Right lobe of liver (tissue), 4 donors: Measurements from ENCODE around the gene GPR15.

Experiments
- POLR2A ChIP-seq: fragments of 450-650 bp; IDR thresholded peaks from one replicate; pipeline ENCODE4 v1.6.1; 2017; ENCODE audit warnings: antibody characterized with exemption, mild to moderate bottlenecking
- TF ChIP-seq, protein P1 (sequence below), 4 donors: fragments of 200-600 bp in 3 of 4; fragments of 450-650 bp in 1 of 4; IDR thresholded peaks; one replicate each; pipeline versions ENCODE4 v1.5.1 to v1.8.0; 2016 to 2022; ENCODE audit warnings: antibody characterized with exemption in 4 of 4, mild to moderate bottlenecking in 2 of 4
- donor health status: DM: no; HTN: no; CAD: no.
- donor health status: DM: no; HTN: no; CAD: no.
- donor health status: DM: no; HTN: yes; CAD: no.

- TF ChIP-seq, protein P1, sequence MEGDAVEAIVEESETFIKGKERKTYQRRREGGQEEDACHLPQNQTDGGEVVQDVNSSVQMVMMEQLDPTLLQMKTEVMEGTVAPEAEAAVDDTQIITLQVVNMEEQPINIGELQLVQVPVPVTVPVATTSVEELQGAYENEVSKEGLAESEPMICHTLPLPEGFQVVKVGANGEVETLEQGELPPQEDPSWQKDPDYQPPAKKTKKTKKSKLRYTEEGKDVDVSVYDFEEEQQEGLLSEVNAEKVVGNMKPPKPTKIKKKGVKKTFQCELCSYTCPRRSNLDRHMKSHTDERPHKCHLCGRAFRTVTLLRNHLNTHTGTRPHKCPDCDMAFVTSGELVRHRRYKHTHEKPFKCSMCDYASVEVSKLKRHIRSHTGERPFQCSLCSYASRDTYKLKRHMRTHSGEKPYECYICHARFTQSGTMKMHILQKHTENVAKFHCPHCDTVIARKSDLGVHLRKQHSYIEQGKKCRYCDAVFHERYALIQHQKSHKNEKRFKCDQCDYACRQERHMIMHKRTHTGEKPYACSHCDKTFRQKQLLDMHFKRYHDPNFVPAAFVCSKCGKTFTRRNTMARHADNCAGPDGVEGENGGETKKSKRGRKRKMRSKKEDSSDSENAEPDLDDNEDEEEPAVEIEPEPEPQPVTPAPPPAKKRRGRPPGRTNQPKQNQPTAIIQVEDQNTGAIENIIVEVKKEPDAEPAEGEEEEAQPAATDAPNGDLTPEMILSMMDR (IDR thresholded peaks at IDR 0.05): no peak
- no peak for TF ChIP-seq POLR2A
Observed at GRCh38 chr3:98545940-98546339, 14.2 kb downstream of the GPR15 start.
